DND-41 (cell line): ENCODE results near the gene RAB8B.

Experiments
- EZH2 ChIP-seq: IDR thresholded peaks from 3 replicates; pipeline ENCODE4 v1.6.1; 2012; ENCODE audit warnings: borderline replicate concordance, low read depth, mild to moderate bottlenecking, moderate library complexity, low read length, inconsistent platforms; ENCODE audit not compliant: severe bottlenecking
- TF ChIP-seq, protein P1 (sequence below): IDR thresholded peaks from 2 replicates; pipeline ENCODE4 v1.5.1; 2012; ENCODE audit warnings: borderline replicate concordance, low read length, moderate library complexity, mild to moderate bottlenecking; ENCODE audit not compliant: poor library complexity, severe bottlenecking; ENCODE audit errors: extremely low read depth

DNA sequence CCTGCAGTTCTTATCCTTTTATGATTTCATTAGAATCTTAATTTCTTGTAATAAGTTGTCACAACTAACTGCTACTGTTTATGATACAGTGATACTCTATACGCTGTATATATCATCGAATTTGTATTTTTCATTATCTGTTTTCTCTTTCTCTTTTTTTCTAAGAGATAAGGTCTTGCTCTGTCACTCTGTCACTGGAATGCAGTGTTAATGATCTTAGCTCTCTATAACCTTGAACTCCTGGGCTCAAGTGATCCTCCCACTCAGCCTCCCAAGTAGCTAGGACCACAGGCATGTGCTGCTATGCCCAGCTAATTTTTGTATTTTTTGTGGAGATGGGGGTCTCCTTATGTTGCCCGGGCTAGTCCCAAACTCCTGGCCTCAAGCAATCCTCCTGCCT is 102.8 kb downstream of the RAB8B start:
- TF ChIP-seq, protein P1, sequence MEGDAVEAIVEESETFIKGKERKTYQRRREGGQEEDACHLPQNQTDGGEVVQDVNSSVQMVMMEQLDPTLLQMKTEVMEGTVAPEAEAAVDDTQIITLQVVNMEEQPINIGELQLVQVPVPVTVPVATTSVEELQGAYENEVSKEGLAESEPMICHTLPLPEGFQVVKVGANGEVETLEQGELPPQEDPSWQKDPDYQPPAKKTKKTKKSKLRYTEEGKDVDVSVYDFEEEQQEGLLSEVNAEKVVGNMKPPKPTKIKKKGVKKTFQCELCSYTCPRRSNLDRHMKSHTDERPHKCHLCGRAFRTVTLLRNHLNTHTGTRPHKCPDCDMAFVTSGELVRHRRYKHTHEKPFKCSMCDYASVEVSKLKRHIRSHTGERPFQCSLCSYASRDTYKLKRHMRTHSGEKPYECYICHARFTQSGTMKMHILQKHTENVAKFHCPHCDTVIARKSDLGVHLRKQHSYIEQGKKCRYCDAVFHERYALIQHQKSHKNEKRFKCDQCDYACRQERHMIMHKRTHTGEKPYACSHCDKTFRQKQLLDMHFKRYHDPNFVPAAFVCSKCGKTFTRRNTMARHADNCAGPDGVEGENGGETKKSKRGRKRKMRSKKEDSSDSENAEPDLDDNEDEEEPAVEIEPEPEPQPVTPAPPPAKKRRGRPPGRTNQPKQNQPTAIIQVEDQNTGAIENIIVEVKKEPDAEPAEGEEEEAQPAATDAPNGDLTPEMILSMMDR, result no peak
- TF ChIP-seq EZH2, result no peak
